Activated CD4-positive, alpha-beta T cell treated with anti-CD3 and anti-CD28 coated beads for 4 hours (primary cell): ENCODE data around the gene CTXN1.
A peak's percentile ranks its signal among the peaks of the same experiment; 100 is the strongest.
"Not testable (repeated sequence)": the region's sequence is repeated elsewhere in the genome, so short reads cannot be mapped to it uniquely, and the experiment has no call there.

Experiments
- DNase-seq, 2 donors: peaks; one replicate each; pipeline ENCODE4 v3.0.0-alpha.2; 2020

CTXN1 gene

GRCh38 chr19:7897292-7897691, 28.6 kb downstream of the CTXN1 start:
- DNase-seq: no peak

DNA sequence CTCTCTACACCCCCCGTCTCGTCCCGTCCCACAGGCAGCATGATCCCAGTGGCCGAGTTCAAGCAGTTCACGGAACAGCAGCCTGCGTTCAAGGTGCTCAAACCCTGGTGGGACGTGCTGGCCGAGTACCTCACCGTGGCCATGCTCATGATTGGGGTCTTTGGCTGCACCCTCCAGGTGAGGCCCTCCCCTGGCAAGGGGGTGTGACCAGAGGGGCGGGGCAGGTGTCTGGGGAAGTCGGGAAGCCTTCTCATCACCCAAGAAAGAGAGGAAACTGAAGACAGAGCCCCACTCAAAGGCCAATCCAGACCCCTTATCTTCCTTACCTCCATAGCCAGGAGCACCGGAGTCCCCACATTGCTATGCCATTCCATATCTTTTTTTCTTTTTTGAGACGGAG, 30.4 kb downstream of the CTXN1 start:
- DNase-seq: no peak

DNA sequence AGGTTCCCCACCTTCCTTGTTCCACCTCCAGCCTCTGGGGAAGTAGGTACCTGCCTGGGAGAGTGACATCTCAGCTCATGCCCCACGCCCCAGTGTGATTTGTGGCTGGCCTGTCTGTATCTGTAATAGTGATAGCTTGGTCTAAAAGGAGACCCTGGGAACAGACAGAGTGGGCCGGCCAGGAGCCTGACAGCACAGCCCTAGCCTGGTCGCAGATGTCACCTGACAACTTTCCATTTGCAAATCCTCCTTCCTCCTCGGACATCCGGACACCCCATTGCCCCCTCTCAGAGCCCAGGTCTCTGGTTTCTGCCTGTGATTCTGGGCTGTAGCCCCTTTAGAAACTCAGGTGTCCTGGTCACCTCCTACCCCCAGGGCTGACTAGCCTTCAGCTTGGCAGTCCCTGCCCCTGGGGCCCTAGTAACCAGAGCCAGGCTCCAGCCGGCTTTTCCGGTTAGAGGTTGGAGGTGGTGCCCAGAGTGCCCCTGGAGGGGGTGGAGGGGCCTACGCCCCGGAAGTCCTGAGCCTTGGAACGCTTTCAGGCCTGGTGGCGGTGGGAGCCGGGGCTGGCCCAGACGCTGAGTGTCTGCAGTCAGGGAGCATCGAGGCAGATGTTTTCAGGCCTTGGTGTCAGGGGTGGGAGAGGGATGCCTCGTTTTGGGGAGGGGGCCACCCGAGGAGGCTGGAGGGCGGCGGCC, 31.2 kb downstream of the CTXN1 start:
- DNase-seq: no peak

DNA sequence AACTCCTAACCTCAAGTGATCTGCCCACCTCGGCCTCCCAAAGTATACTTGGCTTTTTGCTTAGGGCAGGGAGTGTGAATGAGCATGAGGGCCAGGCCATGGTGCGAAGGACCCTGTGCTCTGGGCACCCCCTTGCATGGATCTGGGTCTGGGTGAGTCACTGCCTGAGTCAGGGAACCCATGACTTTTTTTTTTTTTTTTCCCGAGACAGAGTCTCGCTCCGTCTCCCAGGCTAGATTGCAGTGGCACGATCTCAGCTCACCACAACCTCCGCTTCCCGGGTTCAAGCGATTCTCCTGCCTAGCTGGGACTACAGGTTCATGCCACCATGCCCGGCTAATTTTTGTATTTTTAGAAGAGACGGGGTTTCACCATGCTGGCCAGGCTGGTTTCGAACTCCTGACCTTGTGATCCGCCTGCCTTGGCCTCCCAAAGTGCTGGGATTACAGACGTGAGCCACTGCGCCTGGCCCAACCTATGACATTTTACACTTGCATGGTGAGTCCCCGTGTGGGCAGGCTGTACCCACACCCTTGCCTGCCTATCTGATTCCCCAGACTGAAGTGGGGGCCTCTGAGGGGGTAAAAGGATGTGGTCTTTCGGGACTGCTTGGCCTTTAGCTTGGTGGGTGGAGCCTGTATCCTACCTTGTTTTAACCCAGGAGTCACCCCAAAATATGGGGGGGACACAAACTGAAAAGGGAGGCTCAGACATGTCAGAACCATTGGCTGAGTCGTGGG, 32.4 kb downstream of the CTXN1 start:
- DNase-seq: not testable (repeated sequence)

GRCh38 chr19:7888826-7889217, 37.1 kb downstream of the CTXN1 start:
- no peak for DNase-seq

- peak; percentile 40 to 42 for DNase-seq
Measured at GRCh38 chr19:7888145-7888825, 37.6 kb downstream of the CTXN1 start, which contains the start of gene LRRC8E. Gene LRRC8E, plus strand, starts transcription at chr19:7888510. Its CDS starts 7,094 bp downstream, at chr19:7895604.

- DNase-seq: no peak
Measured at GRCh38 chr19:7887408-7888144, 38.4 kb downstream of the CTXN1 start.

GRCh38 chr19:7885818-7886217, 40.1 kb downstream of the CTXN1 start:
- no peak for DNase-seq

DNA sequence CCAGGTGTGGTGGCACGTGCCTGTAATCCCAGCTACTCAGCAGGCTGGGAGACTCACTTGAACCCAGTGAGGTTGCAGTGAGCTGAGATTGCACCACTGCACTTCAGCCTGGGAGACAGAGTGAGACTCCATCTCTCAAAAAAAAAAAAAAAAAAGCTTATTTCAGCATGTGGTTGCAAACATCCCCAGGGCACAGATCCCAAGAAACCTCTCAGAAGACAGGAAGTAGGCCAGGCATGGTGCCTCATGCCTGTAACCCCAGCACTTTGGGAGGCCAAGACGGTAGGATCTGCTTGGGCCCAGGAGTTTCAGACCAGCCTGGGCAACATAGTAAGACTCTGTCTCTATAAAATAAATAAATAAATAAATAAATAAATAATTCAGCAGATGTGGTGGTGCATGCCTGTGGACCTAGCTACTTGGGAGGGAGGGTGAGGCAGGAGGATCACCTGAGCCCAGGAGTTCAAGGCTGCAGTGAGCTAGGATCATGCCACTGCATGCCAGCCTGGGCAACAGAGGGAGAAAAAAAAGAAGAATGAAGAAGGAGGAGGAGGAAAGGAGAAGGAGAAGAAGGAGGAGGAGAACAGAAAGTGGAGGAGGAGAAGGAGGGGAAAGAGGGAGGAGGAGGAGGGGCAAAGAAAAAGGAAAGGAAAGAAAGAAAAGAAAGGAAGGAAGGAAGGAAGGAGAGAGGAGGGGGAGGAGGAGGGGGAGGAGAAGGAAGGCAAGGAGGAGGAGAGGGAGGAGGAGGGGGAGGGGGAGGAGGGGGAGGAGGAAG, 42.0 kb downstream of the CTXN1 start:
- no peak for DNase-seq

DNA sequence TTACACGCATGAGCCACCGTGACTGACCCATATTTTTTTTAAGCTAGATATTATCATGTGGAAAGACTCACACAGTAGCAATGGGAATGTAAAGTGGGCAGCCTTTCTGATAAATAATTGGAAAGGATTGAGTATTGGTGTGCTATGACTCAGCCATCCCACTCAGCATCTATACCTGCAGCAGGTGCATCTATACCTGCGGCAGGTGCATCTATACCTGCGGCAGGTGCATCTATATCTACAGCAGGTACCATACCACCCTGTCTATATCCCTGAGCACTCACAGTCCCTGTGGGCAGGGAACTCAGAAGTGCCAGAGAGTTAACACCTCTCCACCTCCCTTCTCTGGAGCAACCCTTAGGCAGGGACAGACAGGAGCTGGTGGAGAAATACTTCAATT, 42.8 kb downstream of the CTXN1 start:
- no peak for DNase-seq

DNA sequence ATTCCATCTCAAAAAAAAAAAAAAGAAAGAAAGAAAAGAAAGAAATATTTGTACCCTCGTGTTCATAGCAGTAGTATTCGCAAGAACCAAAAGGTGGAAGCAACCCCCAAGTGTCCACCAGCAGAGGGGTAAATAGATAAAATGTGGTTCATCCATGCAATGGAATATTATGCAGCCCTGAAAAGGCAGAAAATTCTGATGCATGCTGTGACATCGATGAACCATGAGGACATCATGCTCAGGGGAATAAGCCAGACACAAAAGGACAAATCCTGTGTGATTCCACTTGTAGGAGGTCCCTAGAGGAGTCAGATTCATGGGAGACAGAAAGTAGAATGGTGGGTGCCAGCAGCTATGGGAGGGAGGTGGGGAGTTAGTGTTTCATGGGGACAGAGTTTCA, 44.0 kb downstream of the CTXN1 start:
- DNase-seq: no peak

DNA sequence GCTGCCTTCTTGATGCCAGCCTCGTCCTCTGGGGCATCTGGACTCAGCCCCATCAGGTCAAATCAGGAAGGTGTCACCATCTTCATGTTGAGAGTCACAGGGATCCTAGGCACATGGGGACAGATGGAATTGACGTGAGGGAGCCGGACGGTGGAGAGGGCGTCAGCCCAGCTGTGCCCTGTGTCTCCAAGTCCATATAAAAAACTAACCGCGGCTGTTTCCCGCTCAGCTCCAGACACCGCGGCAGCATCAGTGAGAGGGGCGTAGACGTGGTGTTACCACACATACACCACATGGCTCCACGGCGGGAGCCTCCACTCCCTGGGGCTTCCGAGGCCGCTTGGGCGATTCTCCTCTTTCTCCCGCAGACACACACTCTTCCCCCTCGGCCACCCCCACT, 46.1 kb downstream of the CTXN1 start:
- no peak for DNase-seq

DNA sequence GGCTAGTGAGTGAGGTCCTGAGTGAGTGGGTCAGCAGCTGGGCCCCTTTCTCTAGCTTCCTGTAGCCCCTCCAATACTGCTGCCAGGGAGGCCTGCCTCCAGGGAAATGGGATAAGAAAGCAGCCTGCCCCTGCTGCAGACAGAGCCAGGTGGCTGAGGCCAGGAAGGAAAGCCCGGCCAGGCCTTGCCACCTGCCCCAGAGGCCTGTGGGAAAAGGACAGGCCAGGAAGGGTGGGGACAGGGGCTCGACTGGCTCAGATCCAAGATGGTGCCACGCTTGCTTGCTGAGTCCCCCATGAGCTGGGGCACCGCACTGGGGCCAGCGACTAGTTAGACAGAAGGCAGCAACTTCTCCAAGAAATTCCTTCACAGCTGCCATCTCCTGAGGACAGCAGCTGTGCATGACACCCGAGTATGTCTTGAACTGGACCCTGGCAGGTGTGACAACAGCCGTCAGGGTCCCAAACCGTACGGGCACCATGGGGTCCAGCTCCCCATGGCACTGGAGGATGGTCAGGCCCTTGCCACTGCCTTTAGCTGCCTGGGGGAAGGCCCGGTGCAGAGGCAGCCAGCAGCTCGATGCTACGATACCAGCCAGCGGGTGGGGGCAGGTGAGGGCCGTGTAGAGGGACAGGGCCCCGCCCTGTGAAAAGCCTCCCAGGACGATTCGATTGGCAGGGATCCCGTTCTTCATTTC, 46.7 kb downstream of the CTXN1 start:
- no peak for DNase-seq

DNA sequence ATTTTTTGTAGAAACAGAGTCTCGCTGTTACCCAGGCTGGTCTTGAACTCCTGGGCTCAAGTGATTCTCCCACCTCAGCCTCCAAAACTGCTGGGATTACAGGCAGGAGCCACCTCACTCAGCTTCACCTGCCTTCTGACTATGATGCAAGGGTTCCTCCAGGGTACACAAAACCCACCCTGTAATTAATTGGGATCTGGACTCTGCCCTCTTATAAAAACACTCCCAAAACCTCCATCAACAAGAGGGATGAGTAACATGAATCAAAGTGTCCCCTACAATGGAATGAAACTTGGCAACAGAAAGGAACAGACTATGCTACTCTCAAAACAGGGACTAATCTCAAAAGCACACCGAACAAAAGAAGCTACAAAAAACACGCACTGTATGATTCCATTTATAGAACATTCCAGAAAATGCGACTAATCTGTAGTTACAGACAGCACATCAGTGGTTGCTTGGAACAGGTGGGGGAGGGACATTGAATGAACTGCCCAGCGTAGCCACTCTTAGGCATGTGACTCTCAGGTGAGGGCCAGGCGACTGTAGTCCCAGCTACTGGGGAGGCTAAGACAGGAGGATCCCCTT, 48.6 kb downstream of the CTXN1 start:
- no peak for DNase-seq

- DNase-seq: no peak
Measured at GRCh38 chr19:7874897-7875273, 51.0 kb downstream of the CTXN1 start.
